Spleen (tissue), 7 donors: ENCODE measurements around the gene GNAS-AS1.

Source experiments
- CTCF ChIP-seq, 11 experiments: fragments of 200-600 bp in 7 of 11; fragments of 450-650 bp in 4 of 11; sonication (generic) in 4 of 11; IDR thresholded peaks in 8 of 11; conservative IDR thresholded peaks in 3 of 11; 1 replicate in 7 of 11; 2 replicates in 4 of 11; pipeline versions ENCODE4 v1.4.0 to v1.8.0; 2016 to 2021; ENCODE audit warnings: antibody characterized with exemption in 11 of 11, inconsistent platforms in 4 of 11, mild to moderate bottlenecking in 1 of 11
- POLR2A ChIP-seq, 3 donors: fragments of 450-650 bp; IDR thresholded peaks; one replicate each; pipeline ENCODE4 v1.5.1; 2017; ENCODE audit warnings: antibody characterized with exemption in 3 of 3, mild to moderate bottlenecking in 1 of 3
- POLR2AphosphoS5 ChIP-seq, 3 donors: sonication (generic); formaldehyde crosslinking; IDR thresholded peaks; one replicate each; pipeline ENCODE4 v1.5.1; 2017; ENCODE audit warnings: antibody characterized with exemption in 3 of 3
- donor health status: DM: no; HTN: no; CAD: no; lungs with moderate emphysema.
- donor health status: DM: no; HTN: no; CAD: no.
- donor health status: DM: no; HTN: no; CAD: no.

- TF ChIP-seq CTCF (IDR thresholded peaks at IDR 0.05 in 8 of 11, conservative IDR thresholded peaks at IDR 0.05 in 3 of 11) (no peak), POLR2A (IDR thresholded peaks at IDR 0.05) (no peak), POLR2AphosphoS5 (IDR thresholded peaks at IDR 0.05) (no peak)
These were observed 25.7 kb upstream of the GNAS-AS1 start for GRCh38 chr20:58876437-58876836.
